Measurements from ENCODE around the gene LCTL.
"Not testable (repeated sequence)": the region's sequence is repeated elsewhere in the genome, so short reads cannot be mapped to it uniquely, and the experiment has no call there.

Gene LCTL

DNA sequence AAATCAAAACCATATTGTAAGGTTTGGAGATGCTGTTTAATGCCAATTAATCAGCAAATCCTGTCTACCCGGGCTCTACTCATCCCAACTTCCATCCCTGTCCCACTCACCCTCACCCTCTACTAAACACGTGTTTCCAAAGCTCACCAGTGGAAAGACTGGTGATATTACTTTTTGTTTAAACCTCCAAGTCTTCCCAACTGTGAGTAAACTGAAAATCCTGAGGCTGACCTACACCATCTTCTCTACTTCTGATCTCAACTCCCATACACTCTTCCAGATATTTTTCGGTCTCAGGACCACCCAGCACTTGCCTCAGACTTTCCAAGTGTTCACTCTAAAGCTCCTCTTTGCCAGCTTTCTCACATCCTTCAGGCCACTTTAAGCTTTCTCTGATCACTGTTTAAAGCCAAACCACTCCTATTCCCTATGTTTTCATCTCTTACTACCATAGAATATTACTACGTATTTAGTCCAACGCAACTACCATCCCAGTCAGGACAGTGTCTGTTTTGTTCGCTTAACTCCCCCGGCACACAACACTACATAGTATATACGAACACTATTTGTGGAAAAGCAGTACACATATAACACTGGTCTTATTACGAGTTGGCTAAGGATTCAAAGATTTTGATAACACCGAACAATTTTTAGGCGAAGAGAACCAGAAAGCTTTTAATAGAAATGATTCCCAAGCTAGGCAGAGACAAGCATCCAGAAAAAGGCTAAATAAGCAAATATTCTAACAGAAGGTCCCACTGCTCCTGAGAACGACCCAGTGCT lies 61.8 kb downstream of the LCTL start:
- Histone ChIP-seq H3K9me3 (ENCODE audit: control insufficient read depth, low read length) (no peaks in the 10 kb centered on the region), H3K36me3 (ENCODE audit: control insufficient read depth, insufficient read depth, low read length) (peaks cover 43% of the 10 kb centered on the region), H3K4me1 (ENCODE audit: control insufficient read depth, insufficient read depth, low read length, poor library complexity, severe bottlenecking) (peaks cover 16% of the 10 kb centered on the region), H3K27ac (ENCODE audit: insufficient read depth, low read length, poor library complexity, severe bottlenecking) (peak overlapping the region; percentile 95), H3K4me3 (ENCODE audit: insufficient read depth, low read depth, low read length, poor library complexity, severe bottlenecking) (peak overlapping the region; percentile 83), H3K27me3 (replicated peaks; ENCODE audit: control insufficient read depth, insufficient read depth, low read length, poor library complexity, severe bottlenecking) (no peaks in the 10 kb centered on the region)
- no peak for DNase-seq

DNA sequence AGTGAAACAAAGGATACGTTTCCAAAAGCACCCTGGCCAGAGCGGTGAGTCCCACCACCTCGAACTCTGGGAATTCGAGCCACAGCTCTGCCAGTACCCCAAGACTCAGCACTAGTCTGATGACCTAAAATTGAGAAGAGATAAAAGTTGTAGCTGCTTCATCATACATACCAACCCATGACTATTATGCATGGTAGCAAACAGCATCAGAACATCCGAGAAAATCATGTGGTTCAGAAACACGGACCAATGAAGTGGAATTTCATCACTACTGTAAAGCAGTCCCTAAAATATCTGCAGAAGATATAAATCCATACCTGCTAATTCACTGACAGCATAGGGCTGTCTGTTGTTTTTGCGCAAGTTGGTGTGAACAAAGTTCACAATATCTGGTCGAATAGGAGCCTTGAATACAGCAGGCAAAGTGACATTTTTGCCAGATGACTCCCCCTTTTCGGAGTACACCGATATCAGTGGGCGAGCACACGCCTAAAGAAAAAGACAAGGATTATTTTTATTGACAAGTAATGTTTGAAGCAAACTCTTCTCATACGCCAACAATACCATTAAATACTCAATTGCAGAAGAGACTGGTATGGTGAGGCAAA lies 62.7 kb downstream of the LCTL start:
- not testable (repeated sequence) for H3K27me3 ChIP-seq (replicated peaks; ENCODE audit: control insufficient read depth, insufficient read depth, low read length, poor library complexity, severe bottlenecking); DNase-seq; H3K9me3 ChIP-seq (ENCODE audit: control insufficient read depth, low read length)
- Histone ChIP-seq H3K27ac (ENCODE audit: insufficient read depth, low read length, poor library complexity, severe bottlenecking) (peak overlapping the region; percentile 95), H3K36me3 (ENCODE audit: control insufficient read depth, insufficient read depth, low read length) (peaks cover 51% of the 10 kb centered on the region), H3K4me3 (ENCODE audit: insufficient read depth, low read depth, low read length, poor library complexity, severe bottlenecking) (peak overlapping the region; percentile 83), H3K4me1 (ENCODE audit: control insufficient read depth, insufficient read depth, low read length, poor library complexity, severe bottlenecking) (peaks cover 18% of the 10 kb centered on the region)

DNA sequence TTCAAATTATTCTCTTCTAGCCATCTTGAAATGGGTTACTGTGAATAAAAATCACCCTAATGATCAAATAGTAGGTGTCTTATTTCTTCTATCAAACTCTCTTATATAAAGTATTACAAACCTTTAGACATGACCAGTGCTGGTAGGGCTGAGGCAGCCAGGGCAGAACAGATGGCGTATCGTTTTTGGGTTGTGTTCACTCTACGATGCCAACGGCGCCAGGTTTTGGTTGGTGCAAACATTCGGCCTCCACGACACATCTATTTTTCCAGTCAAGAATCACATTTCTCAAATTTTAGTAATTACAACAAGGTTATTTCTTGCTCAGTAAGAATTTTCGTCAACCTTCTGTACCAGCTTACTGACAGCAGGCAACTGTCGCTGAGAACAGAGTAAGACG lies 63.3 kb downstream of the LCTL start:
- Histone ChIP-seq H3K4me1 (ENCODE audit: control insufficient read depth, insufficient read depth, low read length, poor library complexity, severe bottlenecking) (peaks cover 23% of the 10 kb centered on the region), H3K9me3 (ENCODE audit: control insufficient read depth, low read length) (no peaks in the 10 kb centered on the region), H3K27ac (ENCODE audit: insufficient read depth, low read length, poor library complexity, severe bottlenecking) (peak overlapping the region; percentile 95), H3K4me3 (ENCODE audit: insufficient read depth, low read depth, low read length, poor library complexity, severe bottlenecking) (peak overlapping the region; percentile 83), H3K27me3 (replicated peaks; ENCODE audit: control insufficient read depth, insufficient read depth, low read length, poor library complexity, severe bottlenecking) (no peaks in the 10 kb centered on the region), H3K36me3 (ENCODE audit: control insufficient read depth, insufficient read depth, low read length) (peaks cover 54% of the 10 kb centered on the region)
- DNase-seq = no peak

DNA sequence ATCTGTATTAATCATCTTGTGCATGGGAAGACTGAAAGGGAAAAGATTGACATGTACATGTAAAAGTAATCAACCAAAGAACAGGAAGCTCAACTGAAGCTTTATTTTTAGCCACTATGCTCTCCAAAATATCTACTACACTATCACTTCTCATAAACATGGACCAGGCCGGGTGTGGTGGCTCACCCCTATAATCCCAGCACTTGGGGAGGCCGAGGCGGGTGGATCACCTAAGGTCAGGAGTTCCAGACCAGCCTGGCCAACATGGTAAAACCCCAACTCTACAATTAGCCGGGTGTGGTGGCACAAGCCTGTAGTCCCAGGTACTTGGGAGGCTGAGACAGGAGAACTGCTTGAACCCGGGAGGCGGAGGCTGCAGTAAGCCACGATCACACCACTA lies 65.5 kb downstream of the LCTL start:
- not testable (repeated sequence) for H3K27ac ChIP-seq (ENCODE audit: insufficient read depth, low read length, poor library complexity, severe bottlenecking)

DNA sequence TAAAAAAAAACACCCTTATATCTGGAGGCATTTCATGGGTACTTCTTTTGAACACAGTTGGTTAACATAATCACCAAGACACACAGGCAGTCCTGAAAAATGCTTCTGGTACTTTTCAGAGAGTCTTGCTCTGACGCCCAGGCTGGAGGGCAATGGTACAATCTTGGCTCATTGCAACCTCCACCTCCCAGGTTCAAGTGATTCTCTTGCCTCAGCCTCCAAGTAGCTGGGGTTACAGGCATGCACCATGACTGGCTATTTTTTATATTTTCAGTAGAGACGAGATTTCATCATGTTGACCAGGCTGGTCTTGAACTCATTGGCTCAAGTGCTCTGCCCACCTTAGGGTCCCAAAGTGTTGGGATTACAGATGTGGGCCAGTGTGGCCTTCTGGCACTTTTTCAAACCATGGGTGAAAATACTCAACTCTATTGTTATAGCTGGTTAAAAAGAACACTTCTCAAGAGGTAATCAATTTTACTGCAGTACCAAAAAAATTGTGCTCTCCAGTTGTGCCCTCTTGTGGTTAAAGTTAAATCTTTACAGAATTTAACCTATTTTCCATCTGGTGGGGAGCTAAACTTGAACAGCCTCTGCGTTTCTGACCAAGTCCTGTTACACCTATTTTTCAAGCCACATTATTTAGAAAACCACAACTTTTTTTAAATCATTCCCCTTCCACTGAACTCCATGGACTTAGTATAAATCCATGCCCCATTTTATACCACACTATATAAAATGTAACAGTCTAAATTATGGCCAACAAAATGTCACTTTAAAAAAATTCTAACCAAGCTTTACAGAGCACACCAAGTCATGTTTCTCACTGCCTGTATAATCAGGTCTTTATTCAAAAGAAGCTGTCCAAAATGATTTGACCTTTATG lies 67.1 kb downstream of the LCTL start:
- Histone ChIP-seq H3K4me3 (ENCODE audit: insufficient read depth, low read depth, low read length, poor library complexity, severe bottlenecking) (no peak overlapping the region), H3K4me1 (ENCODE audit: control insufficient read depth, insufficient read depth, low read length, poor library complexity, severe bottlenecking) (peaks cover 35% of the 10 kb centered on the region), H3K36me3 (ENCODE audit: control insufficient read depth, insufficient read depth, low read length) (peaks cover 71% of the 10 kb centered on the region), H3K27me3 (replicated peaks; ENCODE audit: control insufficient read depth, insufficient read depth, low read length, poor library complexity, severe bottlenecking) (no peaks in the 10 kb centered on the region), H3K9me3 (ENCODE audit: control insufficient read depth, low read length) (no peaks in the 10 kb centered on the region), H3K27ac (ENCODE audit: insufficient read depth, low read length, poor library complexity, severe bottlenecking) (no peak overlapping the region)
- DNase-seq = no peak

More for the DNA sequence above, 65.5 kb downstream of the LCTL start:
- Histone ChIP-seq H3K36me3 (ENCODE audit: control insufficient read depth, insufficient read depth, low read length) (peaks cover 56% of the 10 kb centered on the region), H3K4me1 (ENCODE audit: control insufficient read depth, insufficient read depth, low read length, poor library complexity, severe bottlenecking) (peaks cover 39% of the 10 kb centered on the region)
- DNase-seq; H3K9me3 ChIP-seq (ENCODE audit: control insufficient read depth, low read length); H3K4me3 ChIP-seq (ENCODE audit: insufficient read depth, low read depth, low read length, poor library complexity, severe bottlenecking); H3K27me3 ChIP-seq (replicated peaks; ENCODE audit: control insufficient read depth, insufficient read depth, low read length, poor library complexity, severe bottlenecking): not testable (repeated sequence)

Data from effector memory CD4-positive, alpha-beta T cell (primary cell).